NCI-H748 treated with DMSO at 0.1 percent for 48 hours (cell line): Measurements from ENCODE around the gene PPP2R2B.
"Not testable (repeated sequence)": the region's sequence is repeated elsewhere in the genome, so short reads cannot be mapped to it uniquely, and the experiment has no call there.

Experiments used
- DNase-seq: peaks from one replicate; lab custom pipeline; 2025; lab: John Stamatoyannopoulos, UW

PPP2R2B gene

GRCh38 chr5:146600376-146600775 lies 278.2 kb downstream of the PPP2R2B start:
- no peak for DNase-seq

GRCh38 chr5:146599261-146599660 lies 279.3 kb downstream of the PPP2R2B start:
- DNase-seq = no peak

GRCh38 chr5:146595088-146595487 lies 283.5 kb downstream of the PPP2R2B start:
- no peak for DNase-seq

- DNase-seq = no peak
These were observed 286.2 kb downstream of the PPP2R2B start for GRCh38 chr5:146592352-146592751.

- DNase-seq = no peak
These were observed 289.6 kb downstream of the PPP2R2B start for GRCh38 chr5:146589028-146589345.

- DNase-seq = no peak
These were observed 290.1 kb downstream of the PPP2R2B start for GRCh38 chr5:146588331-146589027.

GRCh38 chr5:146586752-146587151 lies 291.8 kb downstream of the PPP2R2B start:
- no peak for DNase-seq

GRCh38 chr5:146584750-146585149 lies 293.8 kb downstream of the PPP2R2B start:
- DNase-seq = no peak

GRCh38 chr5:146582051-146582596 lies 296.4 kb downstream of the PPP2R2B start:
- no peak for DNase-seq

GRCh38 chr5:146580237-146580636 lies 298.3 kb downstream of the PPP2R2B start:
- no peak for DNase-seq

GRCh38 chr5:146574713-146575112 lies 303.8 kb downstream of the PPP2R2B start:
- no peak for DNase-seq

- DNase-seq = no peak
These were observed 310.4 kb downstream of the PPP2R2B start for GRCh38 chr5:146568161-146568560.

GRCh38 chr5:146565764-146566367 lies 312.7 kb downstream of the PPP2R2B start:
- DNase-seq = peak; percentile 57

GRCh38 chr5:146564007-146564762 lies 314.4 kb downstream of the PPP2R2B start:
- DNase-seq = no peak

- no peak for DNase-seq
These were observed 316.1 kb downstream of the PPP2R2B start for GRCh38 chr5:146562461-146562860.

GRCh38 chr5:146561711-146562110 lies 316.8 kb downstream of the PPP2R2B start:
- DNase-seq = no peak

GRCh38 chr5:146560205-146560812 lies 318.2 kb downstream of the PPP2R2B start:
- DNase-seq = no peak

- not testable (repeated sequence) for DNase-seq
These were observed 321.7 kb downstream of the PPP2R2B start for GRCh38 chr5:146556884-146557283.

- no peak for DNase-seq
These were observed 325.1 kb downstream of the PPP2R2B start for GRCh38 chr5:146553446-146553845.

GRCh38 chr5:146549615-146550014 lies 328.9 kb downstream of the PPP2R2B start:
- no peak for DNase-seq

- DNase-seq = no peak
These were observed 329.6 kb downstream of the PPP2R2B start for GRCh38 chr5:146548781-146549449.

- no peak for DNase-seq
These were observed 334.3 kb downstream of the PPP2R2B start for GRCh38 chr5:146544232-146544631.
